GM18951 (cell line): ENCODE results near the gene IL17A.
"Not testable (repeated sequence)": the region's sequence is repeated elsewhere in the genome, so short reads cannot be mapped to it uniquely, and the experiment has no call there.

Experiments used
- POLR2A ChIP-seq: IDR thresholded peaks from 4 replicates; pipeline ENCODE4 v1.6.1; 2011; ENCODE audit warnings: mild to moderate bottlenecking; ENCODE audit not compliant: insufficient read length, insufficient read depth; ENCODE audit errors: extremely low read depth
- in situ Hi-C: fragments of 300-500 bp; cut with MboI; formaldehyde crosslinking; loops from one replicate; pipeline ENCODE4 v1.12.0; 2022; ENCODE audit warnings: low sequenced_read_pairs, mixed read lengths, inconsistent platforms; ENCODE audit not compliant: unreplicated experiment

IL17A gene

DNA sequence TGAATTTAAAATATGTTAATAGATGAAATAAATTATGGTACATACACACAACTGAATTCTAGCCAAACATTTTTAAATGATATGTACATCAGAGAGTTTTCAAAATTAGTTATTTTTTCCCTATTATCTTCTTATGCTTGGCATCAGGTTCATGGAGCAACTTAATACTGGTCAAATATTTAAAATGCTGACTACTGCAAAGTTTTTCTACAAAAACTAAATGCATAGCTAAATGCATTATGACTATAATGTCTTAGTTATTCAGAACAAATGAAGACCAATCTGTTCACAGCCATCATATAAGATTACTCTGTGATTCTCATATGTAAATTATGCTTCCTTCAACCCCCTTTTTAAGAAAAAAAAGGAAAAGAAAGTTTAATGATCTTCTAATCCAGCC is 8.2 kb upstream of the IL17A start:
- no peak for TF ChIP-seq POLR2A
- in situ Hi-C loops = no loop called here

DNA sequence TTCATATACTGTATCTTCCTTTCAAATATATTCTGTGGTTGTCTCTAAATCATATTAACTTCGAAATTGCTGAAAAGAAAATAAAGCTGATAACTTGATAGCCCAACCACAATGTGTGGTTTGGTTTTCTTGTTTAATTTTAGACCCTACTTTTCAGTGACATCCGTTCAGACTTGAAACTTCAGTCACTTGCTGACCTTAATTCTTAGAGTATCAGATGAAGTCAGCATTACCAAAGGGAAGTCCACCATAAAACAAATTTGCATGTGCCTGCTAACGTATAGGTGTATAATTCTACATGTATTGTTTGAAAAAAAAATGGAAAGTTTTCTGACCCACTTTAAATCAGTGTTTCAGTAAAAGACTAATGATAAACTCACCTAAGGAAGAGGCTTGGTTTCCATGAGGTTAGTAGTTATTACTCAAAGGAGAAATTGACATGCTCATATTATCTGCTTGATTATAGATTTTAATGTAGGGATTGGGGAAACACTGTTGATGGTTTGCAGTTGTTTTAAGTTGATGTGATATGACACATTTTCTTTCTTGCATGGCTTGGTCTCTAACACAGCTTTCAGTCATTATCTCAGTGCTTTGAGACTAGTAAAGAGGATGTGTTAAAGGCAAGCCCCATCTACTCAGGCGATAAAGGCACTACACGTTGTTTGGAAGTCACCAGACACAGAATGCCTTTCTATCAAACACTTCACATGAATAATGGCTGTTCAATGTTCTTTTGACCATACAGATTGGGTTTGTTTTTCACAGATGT is 5.2 kb upstream of the IL17A start:
- in situ Hi-C loops = no loop called here

DNA sequence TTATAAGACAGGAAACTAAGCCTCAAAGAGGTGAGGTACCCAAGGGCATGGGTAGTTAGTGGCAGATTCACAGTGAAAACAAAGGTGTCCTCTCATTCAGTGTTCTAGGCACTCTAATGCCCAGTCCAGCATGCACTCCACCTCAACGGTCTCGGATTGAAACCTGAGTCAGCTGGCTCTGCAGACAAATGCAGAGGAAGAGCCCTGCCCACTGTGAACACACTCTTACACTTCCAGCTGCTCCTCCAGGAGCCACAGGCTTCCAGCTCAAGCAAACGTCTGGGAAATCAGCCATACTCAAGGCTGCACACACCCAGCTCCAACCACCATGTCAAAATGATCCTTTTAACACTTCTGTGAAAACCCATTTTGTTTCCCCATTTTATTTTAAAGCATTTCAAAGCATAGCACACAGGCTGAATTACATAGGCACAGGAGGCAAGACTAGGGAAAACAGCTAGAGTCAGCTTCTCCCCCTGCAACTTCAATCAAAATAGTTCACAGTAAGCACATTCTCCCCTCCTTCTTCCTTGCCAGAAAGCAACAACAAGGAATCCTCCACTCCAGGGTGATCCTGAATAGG is 3.0 kb upstream of the IL17A start:
- TF ChIP-seq POLR2A = no peak
- in situ Hi-C loops = no loop called here

More for the DNA sequence above, 5.2 kb upstream of the IL17A start:
- TF ChIP-seq POLR2A = no peak

DNA sequence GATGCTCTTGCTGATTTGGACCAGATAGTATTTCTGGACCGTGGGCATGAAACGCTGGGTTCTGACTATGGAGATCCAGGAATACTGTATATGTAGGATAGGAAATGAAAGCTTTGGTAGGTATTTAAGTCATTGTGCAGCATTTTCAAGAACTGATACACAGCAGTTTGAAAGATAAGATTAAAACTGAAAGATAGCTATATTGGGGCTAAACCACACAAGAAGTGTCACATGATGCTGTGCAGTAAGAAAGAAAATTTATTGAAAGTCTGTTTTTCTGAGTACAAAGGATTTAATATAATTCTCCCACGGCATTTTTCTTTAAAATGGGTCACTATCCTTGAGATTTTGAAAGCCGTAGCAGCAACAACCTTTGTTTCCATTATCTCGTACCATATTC is 305 bp downstream of the IL17A start:
- TF ChIP-seq POLR2A = no peak
- in situ Hi-C loops = no loop called here

DNA sequence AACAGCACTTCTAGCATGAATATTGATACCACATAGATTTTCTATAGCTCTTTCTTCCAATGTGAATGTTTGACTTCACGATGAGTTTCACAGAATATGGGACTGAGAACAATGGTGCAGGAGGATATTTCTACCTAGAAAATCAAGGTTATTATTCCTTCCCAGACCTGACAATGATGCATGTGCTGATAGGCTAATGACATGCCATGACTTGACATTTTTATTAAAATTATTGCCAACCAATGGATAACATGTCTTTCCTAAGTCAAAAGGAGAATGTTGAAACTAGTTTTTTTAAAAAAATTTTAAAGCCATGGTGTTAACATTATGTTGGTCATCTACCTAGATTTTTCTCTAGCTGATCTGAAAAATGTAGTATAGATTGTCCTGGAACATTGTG is 923 bp downstream of the IL17A start:
- TF ChIP-seq POLR2A = no peak
- in situ Hi-C loops = no loop called here

DNA sequence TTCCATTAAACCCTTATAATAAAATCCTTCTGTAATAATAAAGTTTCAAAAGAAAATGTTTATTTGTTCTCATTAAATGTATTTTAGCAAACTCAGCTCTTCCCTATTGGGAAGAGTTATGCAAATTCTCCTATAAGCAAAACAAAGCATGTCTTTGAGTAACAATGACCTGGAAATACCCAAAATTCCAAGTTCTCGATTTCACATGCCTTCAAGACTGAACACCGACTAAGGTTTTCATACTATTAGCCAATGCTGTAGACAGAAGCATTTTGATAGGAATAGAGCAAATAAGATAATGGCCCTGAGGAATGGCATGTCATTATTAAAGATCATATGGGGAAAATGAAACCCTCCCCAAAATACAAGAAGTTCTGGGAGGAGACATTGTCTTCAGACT is 3.8 kb downstream of the IL17A start:
- in situ Hi-C loops = no loop called here
- TF ChIP-seq POLR2A = no peak

DNA sequence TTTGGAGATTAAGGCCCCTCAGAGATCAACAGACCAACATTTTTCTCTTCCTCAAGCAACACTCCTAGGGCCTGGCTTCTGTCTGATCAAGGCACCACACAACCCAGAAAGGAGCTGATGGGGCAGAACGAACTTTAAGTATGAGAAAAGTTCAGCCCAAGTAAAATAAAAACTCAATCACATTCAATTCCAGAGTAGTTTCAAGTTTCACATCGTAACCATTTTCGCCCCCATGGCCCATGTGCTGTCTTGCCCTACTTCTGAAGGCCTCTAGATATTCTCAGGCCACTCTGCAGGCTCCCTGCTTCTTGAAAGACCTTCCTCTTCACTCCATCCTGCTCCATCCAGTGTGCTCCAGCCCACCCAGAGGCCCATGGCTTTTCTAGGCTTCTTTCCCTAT is 4.2 kb downstream of the IL17A start:
- no peak for TF ChIP-seq POLR2A
- in situ Hi-C loops = no loop called here

DNA sequence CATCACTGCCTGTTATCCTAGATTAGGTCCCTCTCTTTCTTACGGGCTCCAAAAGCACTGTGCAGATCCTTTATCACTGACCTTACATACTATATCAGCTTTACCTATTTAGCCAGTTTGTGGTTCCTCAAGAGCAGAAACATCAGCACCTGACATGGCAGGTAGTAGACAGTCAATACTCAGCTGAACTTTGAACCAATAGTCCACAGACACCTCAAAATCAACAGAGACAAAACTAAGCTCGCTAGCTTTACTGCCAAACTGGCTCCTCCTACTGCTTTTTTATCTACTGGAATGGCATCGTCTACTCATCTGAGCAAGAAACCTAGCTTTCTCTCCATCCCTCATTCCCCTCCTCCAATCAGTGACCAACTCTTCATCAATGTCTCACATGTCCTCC is 5.6 kb downstream of the IL17A start:
- in situ Hi-C loops = no loop called here
- no peak for TF ChIP-seq POLR2A

DNA sequence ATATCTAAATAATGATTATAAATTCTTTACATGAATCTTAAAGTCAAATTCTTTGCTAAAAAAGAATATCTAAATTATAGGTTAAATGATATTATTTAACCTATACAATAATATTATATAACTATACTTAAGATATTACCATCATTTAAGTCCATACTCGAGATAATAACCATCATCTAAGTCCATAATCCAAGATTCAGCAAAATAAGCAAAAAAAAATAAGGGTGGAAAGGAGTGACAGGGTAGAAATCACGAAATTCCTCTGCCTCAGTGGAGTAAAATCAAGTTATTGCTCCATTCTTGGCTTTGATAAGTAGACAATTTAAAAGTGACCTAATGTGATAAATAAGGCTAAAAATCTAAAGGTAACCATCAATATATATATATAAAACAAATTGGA is 9.7 kb downstream of the IL17A start:
- in situ Hi-C loops = no loop called here

DNA sequence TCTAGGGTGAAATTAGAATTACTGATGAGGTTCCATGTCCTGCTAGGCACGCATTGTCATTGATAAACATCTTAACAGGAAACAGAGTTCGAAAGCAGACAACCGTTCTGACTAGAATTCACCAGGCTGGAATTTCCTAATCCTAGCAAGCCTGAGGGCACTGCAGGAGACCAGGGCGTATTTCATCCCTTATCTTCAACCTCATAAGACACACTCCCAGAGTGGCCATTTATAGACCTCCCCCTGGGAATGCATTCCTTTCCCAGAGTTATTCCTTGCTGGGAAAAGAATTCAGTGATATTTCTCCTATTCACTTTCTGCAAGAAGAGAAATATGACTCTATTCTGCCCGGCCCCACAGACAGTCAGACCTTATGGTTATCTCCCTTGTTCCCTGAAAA is 13.9 kb downstream of the IL17A start:
- in situ Hi-C loops = not testable (repeated sequence)

More for the DNA sequence above, 9.7 kb downstream of the IL17A start:
- TF ChIP-seq POLR2A = no peak

DNA sequence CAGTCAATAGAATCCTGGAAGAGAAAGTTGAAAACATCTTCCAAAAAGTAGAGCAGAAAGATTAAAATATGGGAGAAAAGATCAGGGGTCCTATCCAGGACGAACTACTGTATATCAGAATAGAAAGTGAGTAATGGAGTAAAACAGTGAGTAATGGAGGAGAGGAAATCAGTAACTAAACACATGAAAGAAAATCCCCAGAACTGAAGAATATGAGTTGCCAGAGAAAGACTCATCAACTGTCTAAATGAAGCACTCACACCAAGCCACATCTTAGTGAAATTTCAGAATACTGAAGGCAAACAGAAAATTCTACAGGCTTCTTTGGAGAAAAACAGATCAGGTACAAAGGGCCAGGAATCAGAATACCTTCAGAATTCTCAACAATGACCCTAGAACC is 14.9 kb downstream of the IL17A start:
- no peak for TF ChIP-seq POLR2A
- in situ Hi-C loops = no loop called here

DNA sequence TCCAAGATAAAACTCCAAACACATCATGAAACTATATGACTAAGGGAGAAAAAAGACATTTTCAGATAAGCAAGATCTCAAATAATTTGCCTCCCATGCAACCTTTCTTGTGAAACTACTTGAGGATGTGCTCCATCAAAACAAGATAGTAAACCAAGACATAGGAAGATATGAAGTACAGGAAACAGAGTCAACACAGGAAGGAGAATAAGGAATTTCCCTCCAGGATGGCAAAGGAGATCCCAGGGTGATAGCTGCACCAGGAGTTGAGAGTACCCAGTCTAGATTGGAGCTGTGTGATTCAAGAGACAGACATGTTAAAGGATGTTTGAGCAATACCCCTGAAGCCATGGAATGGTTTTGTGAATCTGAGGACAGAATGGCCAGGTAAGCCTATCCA is 15.3 kb downstream of the IL17A start:
- TF ChIP-seq POLR2A = no peak
- in situ Hi-C loops = no loop called here

DNA sequence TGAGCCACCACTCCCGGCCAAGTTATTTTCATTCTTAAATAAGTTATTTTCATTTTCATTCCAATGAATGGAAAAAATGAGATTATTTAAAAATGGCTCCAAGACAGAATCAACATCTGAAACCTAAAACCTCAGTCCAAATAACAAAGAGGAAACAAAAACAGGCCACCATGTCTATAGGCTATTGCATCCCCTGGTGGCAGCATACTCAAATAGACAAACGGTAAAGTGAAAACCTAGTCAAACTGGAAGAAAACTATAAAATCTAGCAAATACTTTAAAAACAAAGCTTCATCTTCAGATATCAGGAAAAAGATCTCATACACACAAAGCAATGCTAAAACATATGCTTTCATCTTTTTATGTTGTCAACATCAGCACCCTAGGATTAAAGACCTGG is 20.9 kb downstream of the IL17A start:
- in situ Hi-C loops = no loop called here
- no peak for TF ChIP-seq POLR2A

DNA sequence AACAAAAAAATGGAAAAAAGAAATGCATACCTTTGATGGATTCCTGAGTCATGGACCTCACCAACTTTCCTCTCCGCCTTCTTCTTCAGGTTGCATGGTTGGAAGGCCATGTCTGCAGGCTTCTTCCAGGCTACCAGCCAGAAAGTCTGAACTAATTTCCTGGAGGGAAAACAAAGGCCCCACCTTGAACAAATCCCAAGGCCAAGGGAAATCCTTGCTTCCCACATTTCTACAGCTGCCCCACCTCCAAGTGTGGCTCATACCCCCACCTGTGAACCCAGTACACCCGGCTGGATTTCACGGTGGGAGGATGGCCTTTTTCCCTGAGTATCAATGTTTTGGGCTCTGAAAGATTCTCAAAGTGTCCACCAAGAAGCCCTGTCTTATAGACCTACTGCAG is 22.4 kb downstream of the IL17A start:
- in situ Hi-C loops = no loop called here
- no peak for TF ChIP-seq POLR2A
